Mucosa of stomach (tissue), 1 donor: ENCODE data around the gene MED14.
A peak's percentile ranks its signal among the peaks of the same experiment; 100 is the strongest.

ENCODE experiments used
- H3K27me3 ChIP-seq: one replicate; pipeline ENCODE4 v1.7.0; 2013; ENCODE audit warnings: mild to moderate bottlenecking, low read length; ENCODE audit not compliant: control insufficient read depth, insufficient read depth
- H3K36me3 ChIP-seq: one replicate; pipeline ENCODE4 v1.7.0; 2013; ENCODE audit warnings: low read length; ENCODE audit not compliant: control insufficient read depth, insufficient read depth
- H3K4me1 ChIP-seq: one replicate; pipeline ENCODE4 v1.7.0; 2013; ENCODE audit warnings: mild to moderate bottlenecking, low read length; ENCODE audit not compliant: control insufficient read depth, insufficient read depth
- H3K4me3 ChIP-seq: one replicate; pipeline ENCODE4 v1.7.0; 2013; ENCODE audit warnings: low read length
- H3K9ac ChIP-seq: one replicate; pipeline ENCODE4 v1.7.0; 2013; ENCODE audit warnings: mild to moderate bottlenecking, low read length, moderate library complexity
- H3K9me3 ChIP-seq: one replicate; pipeline ENCODE4 v1.7.0; 2013; ENCODE audit warnings: mild to moderate bottlenecking, low read length, moderate library complexity; ENCODE audit not compliant: control insufficient read depth
- donor health status: Pancreatic carcinoma.

MED14 gene

GRCh38 chrX:40647307-40648197, 87.8 kb downstream of the MED14 start, which contains the start of gene CXorf38:
Gene CXorf38, minus strand, starts transcription at chrX:40647561. Its CDS starts 41 bp downstream, at chrX:40647520.
- Histone ChIP-seq H3K9me3 (no peaks in the 10 kb centered on the region), H3K9ac (peak within 1 kb of the TSS; percentile 67), H3K36me3 (no peaks in the 10 kb centered on the region), H3K27me3 (no peaks in the 10 kb centered on the region), H3K4me1 (peaks cover 4% of the 10 kb centered on the region), H3K4me3 (peak within 1 kb of the TSS; percentile 56)

GRCh38 chrX:40646489-40647306, 88.6 kb downstream of the MED14 start:
- Histone ChIP-seq H3K4me1 (peaks cover 4% of the 10 kb centered on the region), H3K9me3 (no peaks in the 10 kb centered on the region), H3K27me3 (no peaks in the 10 kb centered on the region), H3K9ac (peak overlapping the region; percentile 67), H3K4me3 (peak overlapping the region; percentile 56), H3K36me3 (no peaks in the 10 kb centered on the region)

- H3K36me3 ChIP-seq: no peaks in the 10 kb centered on the region
- no peaks in the 10 kb centered on the region for H3K9me3 ChIP-seq
- peaks cover 4% of the 10 kb centered on the region for H3K4me1 ChIP-seq
- no peaks in the 10 kb centered on the region for H3K27me3 ChIP-seq
- peak overlapping the region; percentile 54 for H3K9ac ChIP-seq
- H3K4me3 ChIP-seq: peak overlapping the region; percentile 16
Measured at GRCh38 chrX:40644821-40645358, 90.5 kb downstream of the MED14 start.

GRCh38 chrX:40644176-40644575, 91.2 kb downstream of the MED14 start:
- H3K4me1 ChIP-seq: peaks cover 4% of the 10 kb centered on the region
- H3K4me3 ChIP-seq: no peak overlapping the region
- no peaks in the 10 kb centered on the region for H3K27me3 ChIP-seq
- no peaks in the 10 kb centered on the region for H3K9me3 ChIP-seq
- peak overlapping the region; percentile 54 for H3K9ac ChIP-seq
- no peaks in the 10 kb centered on the region for H3K36me3 ChIP-seq

- Histone ChIP-seq H3K9ac (no peak overlapping the region), H3K4me3 (no peak overlapping the region), H3K4me1 (no peaks in the 10 kb centered on the region), H3K9me3 (no peaks in the 10 kb centered on the region), H3K36me3 (no peaks in the 10 kb centered on the region), H3K27me3 (no peaks in the 10 kb centered on the region)
Measured at GRCh38 chrX:40637687-40638086, 97.7 kb downstream of the MED14 start.

- Histone ChIP-seq H3K4me1 (no peaks in the 10 kb centered on the region), H3K36me3 (no peaks in the 10 kb centered on the region), H3K9me3 (no peaks in the 10 kb centered on the region), H3K27me3 (no peaks in the 10 kb centered on the region), H3K4me3 (no peak overlapping the region), H3K9ac (no peak overlapping the region)
Measured at GRCh38 chrX:40632199-40632598, 103.1 kb downstream of the MED14 start.

GRCh38 chrX:40628506-40628905, 106.8 kb downstream of the MED14 start:
- H3K9me3 ChIP-seq: no peaks in the 10 kb centered on the region

GRCh38 chrX:40625294-40625693, 110.0 kb downstream of the MED14 start:
- Histone ChIP-seq H3K4me1 (no peaks in the 10 kb centered on the region), H3K36me3 (no peaks in the 10 kb centered on the region), H3K9ac (no peak overlapping the region), H3K9me3 (no peaks in the 10 kb centered on the region), H3K27me3 (no peaks in the 10 kb centered on the region), H3K4me3 (no peak overlapping the region)

More at GRCh38 chrX:40628506-40628905, 106.8 kb downstream of the MED14 start:
- Histone ChIP-seq H3K4me3 (no peak overlapping the region), H3K9ac (no peak overlapping the region), H3K4me1 (no peaks in the 10 kb centered on the region), H3K36me3 (no peaks in the 10 kb centered on the region), H3K27me3 (no peaks in the 10 kb centered on the region)

- Histone ChIP-seq H3K4me3 (no peak overlapping the region), H3K9me3 (no peaks in the 10 kb centered on the region), H3K9ac (no peak overlapping the region), H3K4me1 (no peaks in the 10 kb centered on the region), H3K27me3 (no peaks in the 10 kb centered on the region), H3K36me3 (no peaks in the 10 kb centered on the region)
Measured at GRCh38 chrX:40623665-40624064, 111.7 kb downstream of the MED14 start.

- Histone ChIP-seq H3K36me3 (no peaks in the 10 kb centered on the region), H3K4me1 (no peaks in the 10 kb centered on the region), H3K4me3 (no peak within 1 kb of the TSS), H3K9ac (no peak within 1 kb of the TSS), H3K27me3 (no peaks in the 10 kb centered on the region), H3K9me3 (no peaks in the 10 kb centered on the region)
Measured at GRCh38 chrX:40623139-40623536, 112.2 kb downstream of the MED14 start, which contains the start of gene MPC1L. Gene MPC1L, plus strand, starts transcription at chrX:40623428. Its CDS starts 138 bp downstream, at chrX:40623566.

GRCh38 chrX:40622479-40623138, 112.7 kb downstream of the MED14 start:
- H3K27me3 ChIP-seq: no peaks in the 10 kb centered on the region
- no peak overlapping the region for H3K9ac ChIP-seq
- no peak overlapping the region for H3K4me3 ChIP-seq
- H3K9me3 ChIP-seq: no peaks in the 10 kb centered on the region
- no peaks in the 10 kb centered on the region for H3K36me3 ChIP-seq
- H3K4me1 ChIP-seq: no peaks in the 10 kb centered on the region
